ENCODE measurements around the gene PTPRM.

The PTPRM gene

DNA sequence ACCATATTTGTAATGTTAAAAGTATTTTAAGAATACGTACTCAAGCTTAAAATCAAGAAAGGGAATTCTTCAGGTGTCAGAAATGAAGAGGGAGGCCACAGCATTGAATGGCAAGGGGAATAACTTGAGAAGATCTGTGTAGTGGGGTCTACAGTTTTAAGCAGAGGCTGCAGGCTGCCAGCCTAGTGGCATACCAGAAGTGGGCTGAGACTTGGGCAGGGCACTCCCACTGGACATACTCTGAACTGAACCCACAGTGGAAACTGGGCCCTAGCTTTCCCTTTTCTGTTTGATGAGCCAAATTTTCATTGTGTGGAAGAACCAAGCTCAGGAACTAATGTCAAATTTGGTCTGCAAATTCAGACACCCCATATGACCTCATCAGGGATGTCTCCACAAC, 238.8 kb downstream of the PTPRM start:
- TF ChIP-seq, protein P1, sequence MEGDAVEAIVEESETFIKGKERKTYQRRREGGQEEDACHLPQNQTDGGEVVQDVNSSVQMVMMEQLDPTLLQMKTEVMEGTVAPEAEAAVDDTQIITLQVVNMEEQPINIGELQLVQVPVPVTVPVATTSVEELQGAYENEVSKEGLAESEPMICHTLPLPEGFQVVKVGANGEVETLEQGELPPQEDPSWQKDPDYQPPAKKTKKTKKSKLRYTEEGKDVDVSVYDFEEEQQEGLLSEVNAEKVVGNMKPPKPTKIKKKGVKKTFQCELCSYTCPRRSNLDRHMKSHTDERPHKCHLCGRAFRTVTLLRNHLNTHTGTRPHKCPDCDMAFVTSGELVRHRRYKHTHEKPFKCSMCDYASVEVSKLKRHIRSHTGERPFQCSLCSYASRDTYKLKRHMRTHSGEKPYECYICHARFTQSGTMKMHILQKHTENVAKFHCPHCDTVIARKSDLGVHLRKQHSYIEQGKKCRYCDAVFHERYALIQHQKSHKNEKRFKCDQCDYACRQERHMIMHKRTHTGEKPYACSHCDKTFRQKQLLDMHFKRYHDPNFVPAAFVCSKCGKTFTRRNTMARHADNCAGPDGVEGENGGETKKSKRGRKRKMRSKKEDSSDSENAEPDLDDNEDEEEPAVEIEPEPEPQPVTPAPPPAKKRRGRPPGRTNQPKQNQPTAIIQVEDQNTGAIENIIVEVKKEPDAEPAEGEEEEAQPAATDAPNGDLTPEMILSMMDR (conservative IDR thresholded peaks at IDR 0.05; ENCODE audit: low read depth) = no peak
- ChIA-PET CTCF (interaction anchor here (0.7 kb wide), 1 partner anchor 245 kb away, joined by 4 read pairs; no protein-coding TSS in a partner anchor), POLR2A (ENCODE audit: low non-redundant PET) (no interaction called here)
- DNase-seq (ENCODE audit: low spot score) = no peak
- no peak overlapping the region for H3K27ac ChIP-seq

DNA sequence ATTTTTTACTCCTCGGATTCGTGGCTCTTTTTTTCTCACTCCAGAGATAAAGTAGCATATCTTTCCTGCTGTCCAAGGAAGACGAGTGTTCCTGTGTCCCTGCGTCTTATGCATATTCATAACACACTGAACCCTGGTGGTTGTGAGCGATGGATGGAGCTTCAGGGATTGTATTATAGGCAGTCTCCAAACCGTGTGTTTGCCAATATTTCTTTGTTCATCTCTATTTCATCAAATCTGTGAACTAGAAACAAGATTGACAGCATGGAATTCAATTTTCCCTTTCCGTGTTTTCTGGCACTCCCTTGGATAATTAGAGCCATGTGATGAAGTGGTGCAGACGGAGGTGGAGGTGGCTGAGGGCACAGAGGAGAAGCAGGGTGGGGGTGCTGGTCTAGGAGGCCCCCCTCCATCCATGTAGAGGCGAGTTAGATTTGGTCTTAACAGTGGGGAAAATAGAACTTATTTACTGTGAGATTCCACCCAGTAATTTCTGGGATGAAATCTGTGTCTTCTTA, 240.9 kb downstream of the PTPRM start:
- no peak for DNase-seq (ENCODE audit: low spot score)
- no peak overlapping the region for H3K27ac ChIP-seq
- ChIA-PET POLR2A (ENCODE audit: low non-redundant PET) (no interaction called here), CTCF (interaction anchor here (0.6 kb wide), 1 partner anchor 491 kb away, joined by 3 read pairs; no protein-coding TSS in a partner anchor)
- TF ChIP-seq, protein P1 (conservative IDR thresholded peaks at IDR 0.05; ENCODE audit: low read depth) = no peak

DNA sequence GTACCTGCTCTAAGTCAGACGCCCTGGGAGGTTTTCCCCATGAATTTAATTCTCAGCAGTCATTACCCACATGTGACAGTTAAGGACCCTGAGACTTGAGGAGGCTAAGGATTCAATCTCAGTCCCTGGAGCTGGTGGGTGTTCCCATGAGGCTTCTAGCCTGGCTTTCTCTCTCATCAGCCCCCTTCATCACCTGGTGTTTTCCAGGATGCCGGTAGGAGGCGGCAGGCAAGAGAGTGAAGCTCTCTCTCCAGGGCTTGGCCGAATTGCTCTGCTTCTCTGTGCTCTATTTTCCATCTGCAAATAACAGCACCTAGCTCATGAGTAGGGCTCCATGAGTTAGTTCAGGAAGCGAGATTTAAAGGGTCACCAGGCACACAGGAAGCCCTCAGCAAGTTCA, 241.9 kb downstream of the PTPRM start:
- H3K27ac ChIP-seq = no peak overlapping the region
- ChIA-PET CTCF (no interaction called here), POLR2A (ENCODE audit: low non-redundant PET) (no interaction called here)
- TF ChIP-seq, protein P1 (conservative IDR thresholded peaks at IDR 0.05; ENCODE audit: low read depth) = no peak
- no peak for DNase-seq (ENCODE audit: low spot score)

DNA sequence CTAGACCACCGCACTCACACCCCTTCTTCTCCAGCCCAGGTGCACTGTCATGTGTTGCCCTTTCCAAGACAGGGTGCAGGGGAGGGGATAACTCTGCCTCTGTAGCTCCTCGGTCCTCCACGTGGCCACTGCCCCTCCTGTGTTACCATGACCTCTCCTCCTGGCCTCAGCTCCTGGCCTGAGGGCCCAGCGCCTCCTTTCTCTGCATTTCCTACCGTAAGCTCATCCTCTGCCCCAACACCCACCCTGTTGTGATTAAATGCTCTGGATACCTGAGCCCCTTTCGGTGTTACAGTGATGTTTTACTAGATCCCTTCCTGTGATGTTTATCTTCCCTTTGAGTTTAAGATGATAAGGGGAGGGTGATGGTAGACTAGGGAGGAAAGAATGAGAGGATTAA, 242.3 kb downstream of the PTPRM start:
- ChIA-PET CTCF (interaction anchor here (0.5 kb wide), 1 partner anchor 40 kb away, joined by 3 read pairs; no protein-coding TSS in a partner anchor), POLR2A (ENCODE audit: low non-redundant PET) (no interaction called here)
- DNase-seq (ENCODE audit: low spot score) = no peak
- TF ChIP-seq, protein P1 (conservative IDR thresholded peaks at IDR 0.05; ENCODE audit: low read depth) = no peak
- no peak overlapping the region for H3K27ac ChIP-seq

DNA sequence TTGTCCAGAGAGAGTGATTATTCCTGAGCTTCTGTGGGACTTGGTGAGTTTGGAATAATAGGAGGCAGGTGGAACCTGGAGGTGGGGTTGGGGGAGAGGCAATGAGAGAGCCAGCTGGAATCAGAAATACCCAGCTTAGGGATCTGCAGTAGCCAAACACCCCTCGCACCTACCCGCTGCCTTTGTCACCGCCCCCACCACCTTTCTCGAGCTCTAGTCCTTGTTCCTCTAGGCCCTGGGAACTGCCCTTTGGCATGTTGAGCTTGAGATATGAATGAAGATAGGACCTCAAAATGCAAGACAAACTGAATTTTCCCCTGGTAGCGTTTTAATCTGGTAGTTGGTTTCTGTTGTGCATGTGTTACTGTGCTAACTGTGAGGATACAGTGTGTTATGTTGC, 242.9 kb downstream of the PTPRM start:
- ChIA-PET CTCF (interaction anchor here (0.5 kb wide), 1 partner anchor 39 kb away, joined by 3 read pairs; no protein-coding TSS in a partner anchor), POLR2A (ENCODE audit: low non-redundant PET) (no interaction called here)
- DNase-seq (ENCODE audit: low spot score) = no peak
- H3K27ac ChIP-seq = no peak overlapping the region
- TF ChIP-seq, protein P1 (conservative IDR thresholded peaks at IDR 0.05; ENCODE audit: low read depth) = no peak

DNA sequence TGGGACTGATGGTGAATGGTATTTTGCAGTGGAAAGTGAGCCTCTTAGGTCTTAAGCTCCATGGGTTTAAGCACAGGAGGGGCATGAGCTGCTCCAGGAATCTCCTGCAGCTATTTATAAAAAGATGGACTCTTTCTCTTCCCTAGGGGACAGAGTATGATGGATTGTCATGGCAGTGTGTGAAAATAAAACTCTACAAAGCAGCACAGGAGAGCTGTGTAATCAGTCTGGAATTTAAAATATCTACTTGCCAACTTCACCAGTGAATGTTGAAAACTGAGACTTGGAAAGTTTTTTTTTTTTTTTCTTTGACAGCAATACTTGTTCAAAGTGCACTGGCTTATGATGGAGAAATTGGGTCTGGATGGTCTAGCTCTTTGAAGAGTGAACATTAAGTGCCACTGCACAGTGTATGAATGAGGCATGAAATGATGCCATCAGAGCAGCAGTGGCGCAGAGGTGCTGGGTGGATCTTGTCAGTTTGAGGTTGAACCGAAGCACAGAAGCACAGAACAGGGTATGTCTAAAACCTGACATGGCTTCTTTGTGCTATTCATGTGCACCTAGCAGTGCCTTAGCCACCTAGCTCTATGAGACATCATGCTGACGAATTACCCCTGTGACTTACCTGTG, 245.4 kb downstream of the PTPRM start:
- DNase-seq (ENCODE audit: low spot score) = peak; percentile 26
- CTCF ChIA-PET = no interaction called here
- POLR2A ChIA-PET (ENCODE audit: low non-redundant PET) = no interaction called here
- no peak overlapping the region for H3K27ac ChIP-seq
- TF ChIP-seq, protein P1 (conservative IDR thresholded peaks at IDR 0.05; ENCODE audit: low read depth) = no peak

Data from RWPE1 (cell line).